Measurements from ENCODE around the gene UBE2L5.

DNA sequence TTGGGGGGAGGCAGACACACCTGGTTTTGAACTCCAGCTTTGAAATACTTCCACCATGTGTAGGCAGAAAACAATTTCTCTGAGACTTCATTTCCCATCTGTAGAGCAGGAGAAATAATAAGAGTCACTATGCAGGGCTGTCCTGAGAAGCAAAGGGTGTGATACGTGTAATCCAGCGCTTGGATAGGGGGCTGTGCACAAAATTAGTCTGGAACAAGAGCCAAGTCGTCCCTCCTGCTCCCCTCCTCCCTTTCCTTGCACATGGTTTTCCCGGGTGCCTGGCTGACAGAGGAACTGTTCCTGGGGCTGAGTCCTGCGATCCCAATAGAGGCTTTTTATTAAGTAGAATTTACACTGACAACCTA is 29.6 kb upstream of the UBE2L5 start:
- TF ChIP-seq SNAI2 (CRISPR knock-in tag; IDR thresholded peaks at IDR 0.05) (no peak), ZFP3 (CRISPR knock-in tag; IDR thresholded peaks at IDR 0.05) (no peak), GLIS3 (CRISPR knock-in tag; IDR thresholded peaks at IDR 0.05) (no peak), ZNF70 (CRISPR knock-in tag; IDR thresholded peaks at IDR 0.05) (no peak), ARNTL (CRISPR knock-in tag; IDR thresholded peaks at IDR 0.05; ENCODE audit: borderline replicate concordance, low read depth) (no peak), CSDC2 (CRISPR knock-in tag; IDR thresholded peaks at IDR 0.05) (no peak)
